A549 (cell line): Measurements from ENCODE around the gene GCLC.

Source experiments
- CTCF ChIP-seq: fragments of >200 bp; sonication (Bioruptor Twin); formaldehyde crosslinking; IDR thresholded peaks from 3 replicates; pipeline ENCODE4 v1.5.1; 2016
- E2F6 ChIP-seq: IDR thresholded peaks from 2 replicates; pipeline ENCODE4 v1.6.1; 2012; ENCODE audit warnings: low read depth, borderline replicate concordance
- KDM5A ChIP-seq: fragments of 200-600 bp; sonication (generic); IDR thresholded peaks from 2 replicates; pipeline ENCODE4 v1.6.1; 2016; ENCODE audit warnings: antibody characterized with exemption, mild to moderate bottlenecking
- MAX ChIP-seq: IDR thresholded peaks from 2 replicates; pipeline ENCODE4 v1.6.1; 2012
- NR3C1 ChIP-seq: fragments of >200 bp; sonication (Bioruptor Twin); formaldehyde crosslinking; IDR thresholded peaks from 3 replicates; pipeline ENCODE4 v1.6.1; 2017
- POLR2A ChIP-seq: IDR thresholded peaks from 2 replicates; pipeline ENCODE4 v1.6.1; 2012; ENCODE audit warnings: mild to moderate bottlenecking, low read length
- REST ChIP-seq: fragments of 200-600 bp; sonication (generic); IDR thresholded peaks from 2 replicates; pipeline ENCODE4 v1.6.1; 2016; ENCODE audit warnings: antibody characterized with exemption, mild to moderate bottlenecking, moderate library complexity
- TP53 ChIP-seq: fragments of 250-450 bp; sonication (Bioruptor Pico); IDR thresholded peaks from 2 replicates; pipeline ENCODE4 v1.5.0; 2021; ENCODE audit warnings: mild to moderate bottlenecking, moderate library complexity
- ZFP36 ChIP-seq: fragments of 450-650 bp; IDR thresholded peaks from 2 replicates; pipeline ENCODE4 v1.6.1; 2014; ENCODE audit warnings: borderline replicate concordance; ENCODE audit not compliant: partially characterized antibody

- no peak for TF ChIP-seq ZFP36
- TF ChIP-seq CTCF: no peak
- no peak for TF ChIP-seq TP53 (CRISPR knock-in tag)
- no peak for TF ChIP-seq E2F6
- TF ChIP-seq MAX: no peak
- TF ChIP-seq NR3C1: no peak
- no peak for TF ChIP-seq POLR2A
- TF ChIP-seq REST: no peak
- no peak for TF ChIP-seq KDM5A
Measured at GRCh38 chr6:53584726-53585125, 39.8 kb upstream of the GCLC start.
